Stimulated activated CD4-positive, alpha-beta T cell treated with anti-CD3 and anti-CD28 coated beads, Interleukin-12 subunit alpha, Interleukin-12 subunit beta, amount 100 ng/mL, for 24 hours (primary cell): ENCODE data around the gene COL18A1.

Experiments
- DNase-seq, 2 experiments: peaks; one replicate each; pipeline ENCODE4 v3.0.0-alpha.2; 2020; ENCODE audit warnings: low read depth in 2 of 2

The COL18A1 gene

GRCh38 chr21:45383111-45383614 lies 21.8 kb upstream of the COL18A1 start:
- no peak for DNase-seq

GRCh38 chr21:45383615-45384201 lies 21.3 kb upstream of the COL18A1 start:
- no peak for DNase-seq

- DNase-seq, result no peak
These were observed 20.1 kb upstream of the COL18A1 start for GRCh38 chr21:45384656-45385548.

- DNase-seq, result no peak
These were observed 19.4 kb upstream of the COL18A1 start for GRCh38 chr21:45385549-45386050.

- no peak for DNase-seq
These were observed 18.6 kb upstream of the COL18A1 start for GRCh38 chr21:45386336-45386727.

- no peak for DNase-seq
These were observed 18.1 kb upstream of the COL18A1 start for GRCh38 chr21:45386728-45387371.

GRCh38 chr21:45387506-45387905 lies 17.5 kb upstream of the COL18A1 start:
- no peak for DNase-seq

GRCh38 chr21:45388011-45388521 lies 16.9 kb upstream of the COL18A1 start:
- DNase-seq, result no peak

- no peak for DNase-seq
These were observed 16.2 kb upstream of the COL18A1 start for GRCh38 chr21:45388611-45389296.

GRCh38 chr21:45390121-45390751 lies 14.7 kb upstream of the COL18A1 start:
- DNase-seq, result no peak

- DNase-seq, result no peak
These were observed 13.9 kb upstream of the COL18A1 start for GRCh38 chr21:45390831-45391742.

GRCh38 chr21:45391743-45392572 lies 13.0 kb upstream of the COL18A1 start:
- no peak for DNase-seq

- no peak for DNase-seq
These were observed 12.4 kb upstream of the COL18A1 start for GRCh38 chr21:45392573-45392971.

GRCh38 chr21:45393021-45393420 lies 11.9 kb upstream of the COL18A1 start:
- DNase-seq, result no peak

GRCh38 chr21:45393833-45394638 lies 10.9 kb upstream of the COL18A1 start:
- DNase-seq, result no peak

- DNase-seq, result no peak
These were observed 8.4 kb upstream of the COL18A1 start for GRCh38 chr21:45396620-45396995.

- DNase-seq, result no peak
These were observed 7.6 kb upstream of the COL18A1 start for GRCh38 chr21:45397381-45397780.

GRCh38 chr21:45401054-45401518 lies 3.9 kb upstream of the COL18A1 start:
- DNase-seq, result no peak
